Measurements from ENCODE around the gene SELENOO. TPM values are rescaled to one million over a fixed set of nuclear protein-coding genes. Genes with fewer than 3 reads are reported as not detected.

The SELENOO gene
- total RNA-seq, 2 experiments from 2014 or later = 34.0 to 44.2 TPM

- no TSS peak for BruUV-seq (replicated peaks)
- Histone ChIP-seq H3K9me2 (ENCODE audit: insufficient read depth, low read length) (no peaks in the 10 kb centered on the region), H4K20me1 (ENCODE audit: insufficient read depth, low read length) (no peaks in the 10 kb centered on the region), H3K4me3 (ENCODE audit: low read depth, low read length, poor library complexity, severe bottlenecking) (no peak overlapping the region), H3K9me3 (ENCODE audit: low read length) (no peaks in the 10 kb centered on the region), H3K4me2 (ENCODE audit: low read length) (no peak overlapping the region), H3K4me1 (ENCODE audit: insufficient read depth, low read length, poor library complexity, severe bottlenecking) (peaks cover 11% of the 10 kb centered on the region), H3K27ac (ENCODE audit: low read depth, low read length, poor library complexity, severe bottlenecking) (no peak overlapping the region), H3K79me2 (ENCODE audit: insufficient read depth, low read depth, low read length) (no peaks in the 10 kb centered on the region), H3K36me3 (ENCODE audit: insufficient read depth, low read length) (no peaks in the 10 kb centered on the region), H2AFZ (ENCODE audit: low read length) (no peak overlapping the region)
- CTCF ChIA-PET (ENCODE audit: unreplicated experiment) = no interaction called here
- TF ChIP-seq EZH2phosphoT487 (IDR thresholded peaks at IDR 0.05; ENCODE audit: borderline replicate concordance, low read depth, low read length) = no peak
- no peak for TF ChIP-seq CTCF (conservative IDR thresholded peaks at IDR 0.05; ENCODE audit: low read length)
- intact Hi-C loops (cut with micrococcal nuclease; ENCODE audit: unreplicated experiment) = no loop called here
- DNase-seq (ENCODE audit: low spot score) = no peak
- POLR2A ChIA-PET = no interaction called here
Observed at GRCh38 chr22:50177537-50178470, 23.0 kb upstream of the SELENOO start.

- Histone ChIP-seq H3K4me2 (ENCODE audit: low read length) (no peak overlapping the region), H3K27ac (ENCODE audit: low read depth, low read length, poor library complexity, severe bottlenecking) (no peak overlapping the region), H3K9me2 (ENCODE audit: insufficient read depth, low read length) (no peaks in the 10 kb centered on the region), H3K4me3 (ENCODE audit: low read depth, low read length, poor library complexity, severe bottlenecking) (no peak overlapping the region), H3K79me2 (ENCODE audit: insufficient read depth, low read depth, low read length) (no peaks in the 10 kb centered on the region), H4K20me1 (ENCODE audit: insufficient read depth, low read length) (no peaks in the 10 kb centered on the region), H3K36me3 (ENCODE audit: insufficient read depth, low read length) (no peaks in the 10 kb centered on the region), H3K4me1 (ENCODE audit: insufficient read depth, low read length, poor library complexity, severe bottlenecking) (peaks cover 5% of the 10 kb centered on the region), H3K9me3 (ENCODE audit: low read length) (no peaks in the 10 kb centered on the region), H2AFZ (ENCODE audit: low read length) (no peak overlapping the region)
- no TSS peak for BruUV-seq (replicated peaks)
- DNase-seq (ENCODE audit: low spot score) = no peak
- ChIA-PET POLR2A (no interaction called here), CTCF (ENCODE audit: unreplicated experiment) (no interaction called here)
- no peak for TF ChIP-seq EZH2phosphoT487 (IDR thresholded peaks at IDR 0.05; ENCODE audit: borderline replicate concordance, low read depth, low read length)
- TF ChIP-seq CTCF (conservative IDR thresholded peaks at IDR 0.05; ENCODE audit: low read length) = no peak
- intact Hi-C loops (cut with micrococcal nuclease; ENCODE audit: unreplicated experiment) = no loop called here
Observed at GRCh38 chr22:50178471-50178864, 22.3 kb upstream of the SELENOO start.

Data from OCI-LY7 (cell line).